Heart left ventricle (tissue), 16 donors: ENCODE measurements around the gene DYNC1LI1. TPM values are rescaled to one million over a fixed set of nuclear protein-coding genes. Genes with fewer than 3 reads are reported as not detected.

Experiments
- ATAC-seq, 4 donors: fragments of 200-7000 bp; cut with Tn5 transposase; one replicate each; pipeline ENCODE4 v1.9.1; 2020 to 2022; ENCODE audit warnings: moderate library complexity in 4 of 4, mild to moderate bottlenecking in 3 of 4, moderate number of reproducible peaks in 1 of 4
- DNase-seq, 5 donors: peaks; one replicate each; pipeline ENCODE4 v3.0.0-alpha.2; 2020
- H3K27ac ChIP-seq, 12 donors: fragments of 200-600 bp; sonication (generic) in 4 of 12; one replicate each; pipeline versions ENCODE4 v1.5.0 to v1.8.0; 2016 to 2022; ENCODE audit warnings: mild to moderate bottlenecking in 2 of 12
- H3K27me3 ChIP-seq, 9 donors: fragments of 200-600 bp; sonication (generic) in 2 of 9; one replicate each; pipeline versions ENCODE4 v1.5.1 to v1.8.0; 2016 to 2022; ENCODE audit warnings: mild to moderate bottlenecking in 3 of 9
- H3K36me3 ChIP-seq, 9 donors: fragments of 200-600 bp; sonication (generic) in 2 of 9; one replicate each; pipeline versions ENCODE4 v1.5.0 to v1.8.0; 2018 to 2022; ENCODE audit warnings: mild to moderate bottlenecking in 2 of 9
- H3K4me1 ChIP-seq, 12 donors: fragments of 200-600 bp; sonication (generic) in 4 of 12; one replicate each; pipeline versions ENCODE4 v1.5.0 to v1.8.0; 2016 to 2022; ENCODE audit warnings: mild to moderate bottlenecking in 3 of 12
- H3K4me3 ChIP-seq, 12 donors: fragments of 200-600 bp; sonication (generic) in 4 of 12; one replicate each; pipeline versions ENCODE4 v1.5.0 to v1.8.0; 2017 to 2022; ENCODE audit warnings: mild to moderate bottlenecking in 9 of 12, moderate library complexity in 4 of 12
- H3K9me3 ChIP-seq, 12 donors: fragments of 200-600 bp; sonication (generic) in 4 of 12; one replicate each; pipeline versions ENCODE4 v1.5.0 to v1.8.0; 2016 to 2022; ENCODE audit warnings: mild to moderate bottlenecking in 1 of 12
- CTCF ChIP-seq, 12 donors: fragments of 200-600 bp; sonication (generic) in 4 of 12; IDR thresholded peaks; one replicate each; pipeline versions ENCODE4 v1.5.0 to v1.8.0; 2018 to 2022; ENCODE audit warnings: antibody characterized with exemption in 12 of 12, mild to moderate bottlenecking in 5 of 12
- POLR2A ChIP-seq, 2 donors: fragments of 450-650 bp; IDR thresholded peaks; one replicate each; pipeline ENCODE4 v1.6.1; 2017; ENCODE audit warnings: antibody characterized with exemption in 2 of 2, mild to moderate bottlenecking in 2 of 2, moderate library complexity in 2 of 2
- WGBS, 4 donors: extraction: QIAGEN DNeasy Blood & Tissue Kit in 2 of 4; methylation state at CpG; one replicate each; pipeline versions ENCODE4 v1.1.5 to v1.1.7; 2013 to 2018; 5-methylcytosine and 5-hydroxymethylcytosine counted together
- intact Hi-C, 10 donors: fragments of 100-400 bp; cut with DNase I; formaldehyde crosslinking; loops; one replicate each; pipeline versions ENCODE4 v1.11.1 to v1.14.2; 2022
- polyA plus RNA-seq, 2 donors: library from polyadenylated mRNA; stranded (reverse); fragments of 200-250 nt; gene quantifications; one replicate each; pipeline ENCODE4 v1.2.3, GENCODE V29; 2013
- total RNA-seq, 9 donors: library from RNA; depleted of rRNA in 2 of 9; stranded (reverse); fragments of >200 nt in 2 of 9; fragmentation: NEBNext Ultra II Directional in 3 of 9; extraction: Animal tissue kit (Norgen Biotek cat#: 25700) in 3 of 9; gene quantifications; one replicate each; pipeline versions ENCODE4 v1.1.0 to v1.2.4, GENCODE V29; 2016 to 2023
- donor health status: ischemic (EF 13 %, LVEDD 7.1; RV severe dilation, severe dysfunction).
- donor health status: healthy with polysubstance abuse.
- donor health status: DM: no; HTN: yes; CAD: no.
- donor health status: DM: no; HTN: no; CAD: no.
- donor health status: ischemic (EF 25% LVEDD 6.9; RV normal size, moderate dysfunction).
- donor health status: ischemic (EF 25% LVEDD 5.7; RV mildly dilated, moderate dysfunction).
- donor health status: healthy.
- donor health status: DM: yes; HTN: yes; CAD: no.
- donor health status: ischemic (EF 35%, LVEDD 5.7; RV mildly dilated, moderate dysfunction).
- donor health status: nonischemic (EF 11% LVEDD 7.7; RV severe dilation, severe dysfunction).
- donor health status: DM: yes; HTN: yes; CAD: no.
- donor health status: PGD.
- donor health status: ischemic (EF 29% LVEDD 5.4; RV normal size, mild dysfunction).
- donor health status: nonischemic (EF 23%, LVEDD 6.1; RV moderate dilation, normal function).

DYNC1LI1 gene
- total and polyA plus RNA-seq, 11 donors = 28.8 to 65.0 (median 55.9) TPM

GRCh38 chr3:32577581-32578556, 7.2 kb upstream of the DYNC1LI1 start:
- Histone ChIP-seq H3K4me1 (peaks cover 0 to 34% (median 17%) of the 10 kb centered on the region in 12 donors), H3K27me3 (no peaks in the 10 kb centered on the region), H3K36me3 (no peaks in the 10 kb centered on the region), H3K9me3 (no peaks in the 10 kb centered on the region), H3K27ac (peak overlapping the region; percentile 55 to 86 (median 75)), H3K4me3 (peak overlapping the region in 9 of 12 donors; percentile 3 to 49 (median 27))
- 17 to 23% (median 19%) methylated on average over 9 of the region's 9 CpGs for WGBS, 4 donors
- intact Hi-C loops = loop anchor here in 4 of 10 donors (10.0 kb wide), 2 partner anchors 63 to 73 kb away; partner anchors contain the start of gene CMTM6 (in 3 of the 4)
- peak; percentile 46 to 86 (median 77) for ATAC-seq
- peak in 2 of 5 donors; percentile 24 to 40 for DNase-seq
- TF ChIP-seq POLR2A (IDR thresholded peaks at IDR 0.05) = no peak
- no peak for TF ChIP-seq CTCF (IDR thresholded peaks at IDR 0.05)

- Histone ChIP-seq H3K27me3 (no peaks in the 10 kb centered on the region), H3K4me1 (peaks cover 0 to 37% (median 20%) of the 10 kb centered on the region in 12 donors), H3K9me3 (no peaks in the 10 kb centered on the region), H3K36me3 (no peaks in the 10 kb centered on the region), H3K4me3 (peak overlapping the region in 9 of 12 donors; percentile 3 to 49 (median 27)), H3K27ac (peak overlapping the region; percentile 55 to 86 (median 75))
- intact Hi-C loops = loop anchor here in 4 of 10 donors (10.0 kb wide), 2 partner anchors 62 to 72 kb away; partner anchors contain the start of gene CMTM6 (in 3 of the 4)
- TF ChIP-seq CTCF (IDR thresholded peaks at IDR 0.05) (no peak), POLR2A (IDR thresholded peaks at IDR 0.05) (no peak)
- ATAC-seq = peak; percentile 19 to 75 (median 52)
- 32 to 48% (median 41%) methylated on average over 2 of the region's 2 CpGs for WGBS, 4 donors
- DNase-seq = no peak
Measured at GRCh38 chr3:32577174-32577573, 6.5 kb upstream of the DYNC1LI1 start.

- intact Hi-C loops = loop anchor here in 4 of 10 donors (10.0 kb wide), 2 partner anchors 61 to 71 kb away; partner anchors contain the start of gene CMTM6 (in 3 of the 4)
- Histone ChIP-seq H3K4me1 (peaks cover 0 to 47% (median 26%) of the 10 kb centered on the region in 12 donors), H3K27me3 (no peaks in the 10 kb centered on the region), H3K4me3 (no peak overlapping the region), H3K27ac (peak overlapping the region in 3 of 12 donors; percentile 3 to 32 (median 6)), H3K36me3 (no peaks in the 10 kb centered on the region), H3K9me3 (no peaks in the 10 kb centered on the region)
- ATAC-seq (no peak), DNase-seq (no peak)
- 82 to 89% (median 86%) methylated on average over 2 of the region's 2 CpGs for WGBS, 4 donors
- TF ChIP-seq POLR2A (IDR thresholded peaks at IDR 0.05) = no peak
Measured at GRCh38 chr3:32575451-32576113, 4.9 kb upstream of the DYNC1LI1 start.

GRCh38 chr3:32571192-32571485, 481 bp upstream of the DYNC1LI1 start:
- Histone ChIP-seq H3K9me3 (no peaks in the 10 kb centered on the region), H3K4me3 (peak overlapping the region; percentile 65 to 99 (median 86)), H3K4me1 (peaks cover 4 to 51% (median 32%) of the 10 kb centered on the region in 12 donors), H3K27me3 (no peaks in the 10 kb centered on the region), H3K27ac (peak overlapping the region; percentile 84 to 99 (median 98)), H3K36me3 (peaks cover 0 to 7% (median 3%) of the 10 kb centered on the region in 9 donors)
- no peak for TF ChIP-seq CTCF (IDR thresholded peaks at IDR 0.05)
- TF ChIP-seq POLR2A (IDR thresholded peaks at IDR 0.05) = no peak
- intact Hi-C loops = loop anchor here in 6 of 10 donors (5.0 to 10.0 kb wide), 4 partner anchors 56 to 66 kb away; partner anchors contain the start of gene CMTM6 (in 3 of the 6)
- WGBS, 4 donors = 1 to 4% (median 3%) methylated on average over 7 to 14 of the region's 14 CpGs
- DNase-seq = no peak
- ATAC-seq = peak; percentile 68 to 81 (median 72)
